GM12873 (cell line): ENCODE results near the gene GALNTL6.

Experiments
- CTCF ChIP-seq: IDR thresholded peaks from 2 replicates; pipeline ENCODE4 v1.5.1; 2012; ENCODE audit warnings: low read depth, mild to moderate bottlenecking, moderate library complexity, low read length, control low read depth; ENCODE audit not compliant: insufficient read depth; ENCODE audit errors: missing control alignments

Gene GALNTL6

GRCh38 chr4:171924746-171925376 lies 111.7 kb downstream of the GALNTL6 start:
- no peak for TF ChIP-seq CTCF

DNA sequence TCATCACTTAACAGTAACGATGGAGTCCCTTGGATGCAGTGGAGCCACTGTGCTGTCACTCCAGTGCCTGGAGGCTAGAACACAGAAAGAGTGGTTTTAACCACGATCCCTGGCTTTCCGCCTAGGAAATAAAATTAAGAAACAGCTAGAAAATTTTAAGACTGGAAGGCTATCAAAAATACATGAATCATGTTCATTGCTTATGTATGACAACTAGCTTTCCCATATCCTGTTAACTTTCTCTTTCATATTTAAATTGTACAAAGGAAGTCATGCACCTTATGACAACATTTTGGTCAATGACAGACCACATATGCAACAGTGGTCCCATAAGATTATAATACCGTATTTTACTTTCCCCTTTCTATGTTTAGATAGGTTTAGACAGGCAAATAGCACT lies 115.1 kb downstream of the GALNTL6 start:
- TF ChIP-seq CTCF = no peak

- TF ChIP-seq CTCF = no peak
Measured at GRCh38 chr4:171929477-171929876, 116.3 kb downstream of the GALNTL6 start.

DNA sequence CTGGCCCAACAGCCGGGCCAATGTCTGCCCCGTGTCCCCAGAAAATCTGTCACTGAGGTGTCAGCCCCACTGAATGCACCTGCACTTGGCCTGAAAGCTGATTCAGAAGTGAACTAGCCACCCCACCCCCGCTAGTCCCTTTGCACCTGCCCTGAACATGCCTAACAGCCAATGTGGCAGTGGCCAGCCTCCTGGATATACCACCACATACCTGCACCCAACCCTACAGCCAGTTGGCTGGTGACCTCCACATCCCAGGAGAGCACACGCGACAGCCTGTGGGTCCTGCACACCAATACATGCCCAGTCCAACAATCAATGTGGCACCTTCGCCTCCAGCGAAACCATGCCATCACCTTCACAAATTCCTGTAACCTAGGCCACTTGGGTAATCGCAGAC lies 116.7 kb downstream of the GALNTL6 start:
- no peak for TF ChIP-seq CTCF

DNA sequence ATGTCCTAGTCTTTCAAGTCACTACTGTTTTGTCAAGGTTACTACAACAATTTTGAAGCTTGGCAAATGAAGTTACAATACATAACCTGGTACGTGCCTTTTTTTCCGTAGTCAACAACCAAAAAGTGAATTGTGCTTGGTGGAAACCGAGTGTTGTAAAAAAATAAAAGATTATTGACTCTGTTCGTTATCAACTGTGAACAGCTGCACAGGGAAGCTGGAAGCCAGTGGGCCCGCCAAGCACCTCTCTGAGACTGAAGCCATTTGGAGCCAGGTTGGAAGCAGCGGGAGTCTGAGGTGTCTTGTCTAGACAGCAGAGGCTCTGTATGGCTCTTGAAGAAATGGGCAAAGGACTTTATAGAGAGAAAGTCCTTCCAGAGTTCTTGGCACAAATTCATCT lies 119.0 kb downstream of the GALNTL6 start:
- TF ChIP-seq CTCF = no peak

- TF ChIP-seq CTCF = no peak
Measured at GRCh38 chr4:171940656-171941055, 127.5 kb downstream of the GALNTL6 start.

- TF ChIP-seq CTCF = no peak
Measured at GRCh38 chr4:171947400-171947799, 134.2 kb downstream of the GALNTL6 start.
